ENCODE results near the gene HOOK2. TPM values are rescaled to one million over a fixed set of nuclear protein-coding genes. Genes with fewer than 3 reads are reported as not detected.

The HOOK2 gene
- total RNA-seq, 2 donors from 2014 or later = 20.2 to 21.7 TPM

DNA sequence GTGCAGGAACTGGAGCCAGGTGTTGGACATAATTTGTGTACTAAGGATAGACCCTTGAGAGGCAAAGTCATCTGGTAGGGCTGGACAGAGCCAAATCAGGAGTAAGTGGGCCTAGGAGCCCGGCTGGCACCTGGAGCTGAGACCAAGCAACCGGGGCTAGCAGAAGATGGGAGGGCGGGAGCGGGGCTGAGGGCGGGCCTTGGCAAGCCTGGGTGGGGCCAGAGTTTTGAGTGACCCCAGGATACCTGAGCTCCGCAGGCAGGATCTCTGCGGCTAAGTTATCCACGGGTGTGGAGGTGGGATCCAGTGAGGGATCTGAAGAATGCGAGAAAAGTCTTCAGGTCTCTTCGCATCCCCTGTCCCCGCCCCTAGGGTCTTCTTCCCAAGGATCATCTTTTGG lies 8.2 kb downstream of the HOOK2 start:
- DNase-seq (ENCODE audit: low spot score) = no peak
- intact Hi-C loops (cut with DNase I) = loop anchor here in 1 of 2 donors (5.0 kb wide), 2 partner anchors 35 to 80 kb away; partner anchors contain the start of genes PRDX2 and THSD8

GRCh38 chr19:12766051-12766521 lies 9.3 kb downstream of the HOOK2 start:
- intact Hi-C loops (cut with DNase I) = loop anchor here in 1 of 2 donors (5.0 kb wide), 2 partner anchors 36 to 81 kb away; partner anchors contain the start of genes PRDX2 and THSD8
- DNase-seq (ENCODE audit: low spot score) = peak; percentile 96

DNA sequence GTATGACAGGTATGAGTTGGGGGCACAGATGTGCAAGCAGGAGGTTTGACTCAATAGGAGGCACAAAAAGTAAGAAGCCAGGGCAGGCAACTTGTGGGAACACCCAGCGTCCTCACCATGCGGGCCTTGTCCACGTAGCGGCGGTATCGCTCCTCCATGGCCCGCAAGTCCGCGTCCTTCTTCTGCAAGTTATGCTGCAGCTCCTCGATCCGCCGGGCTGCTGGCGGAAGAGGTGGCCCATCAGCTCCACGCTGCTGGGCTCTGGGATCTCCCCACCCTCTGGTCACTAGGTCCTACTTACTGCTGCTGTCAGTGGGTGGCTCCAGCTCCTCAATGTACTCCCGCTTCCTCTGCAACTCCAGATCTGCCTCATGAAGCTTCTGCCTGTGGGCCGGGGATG lies 10.7 kb downstream of the HOOK2 start:
- DNase-seq (ENCODE audit: low spot score) = no peak
- intact Hi-C loops (cut with DNase I) = loop anchor here (5.0 kb wide), 3 partner anchors 33 to 83 kb away; partner anchors contain the start of genes PRDX2 (in 1 of the 2) and THSD8 (in 1 of the 2)

DNA sequence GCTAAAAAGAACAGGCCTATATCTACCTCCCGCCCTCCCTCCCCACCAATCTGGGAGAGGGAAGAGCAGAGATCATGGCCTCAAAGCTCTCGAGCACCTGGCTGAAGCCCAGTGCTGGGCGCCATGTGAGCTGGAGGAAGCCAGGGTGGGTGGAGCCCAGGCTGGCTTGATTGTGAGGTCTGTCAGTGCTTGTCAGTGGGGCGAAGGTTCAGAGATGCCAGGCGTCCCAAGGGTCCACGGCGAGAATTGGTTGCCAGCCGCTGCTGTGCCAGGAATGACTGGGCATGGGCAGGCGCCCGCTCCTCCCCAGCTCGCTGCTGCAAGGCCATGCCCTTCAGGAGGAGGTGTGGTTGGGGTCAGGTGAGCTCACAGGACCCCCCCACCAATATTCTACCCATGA lies 12.3 kb downstream of the HOOK2 start:
- no peak for DNase-seq (ENCODE audit: low spot score)
- intact Hi-C loops (cut with DNase I) = loop anchor here in 1 of 2 donors (5.0 kb wide), 2 partner anchors 34 to 84 kb away; no protein-coding TSS in a partner anchor

DNA sequence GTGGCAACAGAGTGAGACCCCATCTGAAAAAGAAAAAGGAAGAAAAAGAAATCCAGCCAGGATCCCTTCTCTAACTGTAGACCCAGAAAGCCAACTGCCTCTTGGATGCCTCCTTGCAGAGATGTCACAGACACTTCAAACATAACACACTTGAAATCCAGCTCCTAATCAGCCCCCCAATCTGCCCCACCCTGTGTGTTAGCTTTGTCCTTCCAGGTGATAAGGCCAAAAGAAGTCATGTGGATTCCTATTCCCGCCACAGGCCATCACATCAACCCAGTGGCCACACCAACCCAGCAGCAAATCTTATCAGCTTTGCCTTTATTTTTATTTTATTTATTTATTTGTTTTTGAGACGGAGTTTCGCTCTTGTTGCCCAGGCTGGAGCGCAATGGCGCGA lies 15.7 kb downstream of the HOOK2 start:
- intact Hi-C loops (cut with DNase I) = loop anchor here in 1 of 2 donors (5.0 kb wide), 2 partner anchors 38 to 88 kb away; no protein-coding TSS in a partner anchor
- DNase-seq (ENCODE audit: low spot score) = no peak

- intact Hi-C loops (cut with DNase I) = no loop called here
- peak; percentile 93 for DNase-seq (ENCODE audit: low spot score)
Measured at GRCh38 chr19:12757544-12758274, 17.6 kb downstream of the HOOK2 start.

DNA sequence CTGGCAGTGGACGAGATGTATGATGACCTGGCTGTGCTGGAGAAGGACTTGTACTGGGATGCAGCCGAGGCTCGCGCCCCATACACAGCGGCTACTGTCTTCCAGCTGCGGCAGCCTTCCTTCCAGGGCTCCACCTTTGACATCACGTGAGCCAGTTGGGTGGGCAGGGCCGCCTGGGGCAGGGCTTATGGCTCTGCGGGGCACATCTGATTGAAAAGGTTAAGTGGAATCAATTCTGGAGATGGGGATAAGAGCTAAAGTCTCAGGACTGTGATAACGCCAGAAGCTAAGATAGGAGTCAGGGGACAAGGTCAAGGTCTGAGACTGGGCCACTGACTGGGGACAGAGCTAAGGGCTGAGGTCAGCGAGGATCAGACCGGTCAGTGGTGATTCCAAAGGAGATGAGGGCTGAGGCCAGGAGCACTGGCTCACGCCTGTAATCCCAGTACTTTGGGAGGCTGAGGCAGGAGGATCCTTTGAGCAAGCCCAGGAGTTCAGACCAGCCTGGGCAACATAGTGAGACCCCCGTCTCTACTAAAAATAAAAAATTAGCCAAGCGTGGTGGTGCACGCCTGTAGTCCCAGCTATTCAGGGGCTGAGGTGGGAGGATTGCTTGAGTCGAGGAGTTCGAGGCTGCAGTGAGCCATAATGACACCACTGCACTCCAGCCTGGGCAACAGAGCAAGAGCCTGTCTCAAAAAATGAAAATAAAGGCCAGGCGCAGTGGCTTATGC lies 19.0 kb downstream of the HOOK2 start:
- DNase-seq (ENCODE audit: low spot score) = no peak
- intact Hi-C loops (cut with DNase I) = no loop called here

DNA sequence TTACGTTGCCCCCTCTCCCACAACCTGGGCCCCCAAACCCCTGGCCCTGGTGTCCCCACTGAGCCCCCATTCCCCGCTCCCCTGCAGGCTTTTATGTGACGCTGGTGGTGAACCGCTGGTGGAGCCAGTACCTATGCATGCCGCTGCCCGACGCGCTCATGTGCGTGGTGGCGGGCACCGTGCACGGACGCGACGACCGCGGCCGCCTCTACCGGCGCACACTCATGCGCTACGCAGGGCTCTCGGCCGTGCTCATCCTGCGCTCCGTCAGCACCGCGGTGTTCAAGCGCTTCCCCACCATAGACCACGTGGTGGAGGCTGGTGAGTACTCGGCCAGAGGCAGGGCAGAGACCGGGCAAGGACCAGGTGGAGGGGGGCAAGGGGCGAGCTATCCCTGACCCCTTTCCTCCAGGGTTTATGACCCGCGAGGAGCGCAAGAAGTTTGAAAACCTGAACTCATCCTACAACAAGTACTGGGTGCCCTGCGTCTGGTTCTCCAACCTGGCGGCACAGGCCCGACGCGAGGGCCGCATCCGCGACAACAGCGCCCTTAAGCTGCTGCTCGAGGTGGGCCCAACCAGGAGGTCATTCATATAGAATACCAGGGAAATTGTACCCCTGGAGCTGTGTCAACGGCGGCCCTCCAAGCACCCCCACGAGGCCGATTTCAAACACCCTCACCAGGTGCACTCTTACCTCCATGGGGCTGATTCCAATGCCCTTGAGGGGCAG lies 20.7 kb downstream of the HOOK2 start:
- intact Hi-C loops (cut with DNase I) = no loop called here
- no peak for DNase-seq (ENCODE audit: low spot score)

DNA sequence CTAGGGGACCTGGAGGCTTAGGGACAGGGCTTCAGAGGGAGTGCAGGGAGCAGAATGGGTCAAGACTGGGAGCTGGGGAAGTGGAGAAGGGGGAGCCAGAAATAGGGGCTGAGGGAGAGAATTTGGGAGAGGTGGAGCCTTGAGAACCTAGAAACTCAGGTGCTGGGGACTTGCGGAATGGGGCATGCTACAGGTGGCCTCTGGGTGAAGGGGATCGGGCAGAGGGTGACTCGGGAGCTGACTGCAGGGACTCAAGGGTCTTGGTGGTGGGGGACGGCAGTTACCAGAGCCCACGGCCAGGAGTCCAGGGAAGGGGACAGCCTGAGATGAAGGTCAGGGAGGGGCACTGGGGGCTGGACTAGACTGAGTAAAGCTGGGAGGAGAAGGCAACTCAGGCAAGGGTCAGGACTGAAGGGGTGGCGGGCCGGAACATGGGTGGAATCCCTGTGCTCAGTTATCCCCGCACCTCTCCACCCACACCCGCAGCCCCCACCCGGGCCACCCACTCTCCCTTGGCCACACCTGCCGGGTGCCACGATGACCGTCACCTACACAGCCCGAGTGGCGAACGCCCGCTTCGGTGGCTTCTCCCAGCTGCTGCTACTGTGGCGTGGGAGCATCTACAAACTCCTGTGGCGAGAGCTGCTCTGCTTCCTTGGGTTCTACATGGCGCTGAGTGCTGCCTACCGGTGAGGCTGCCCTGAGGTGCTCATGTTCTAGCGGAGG lies 23.1 kb downstream of the HOOK2 start:
- intact Hi-C loops (cut with DNase I) = no loop called here

DNA sequence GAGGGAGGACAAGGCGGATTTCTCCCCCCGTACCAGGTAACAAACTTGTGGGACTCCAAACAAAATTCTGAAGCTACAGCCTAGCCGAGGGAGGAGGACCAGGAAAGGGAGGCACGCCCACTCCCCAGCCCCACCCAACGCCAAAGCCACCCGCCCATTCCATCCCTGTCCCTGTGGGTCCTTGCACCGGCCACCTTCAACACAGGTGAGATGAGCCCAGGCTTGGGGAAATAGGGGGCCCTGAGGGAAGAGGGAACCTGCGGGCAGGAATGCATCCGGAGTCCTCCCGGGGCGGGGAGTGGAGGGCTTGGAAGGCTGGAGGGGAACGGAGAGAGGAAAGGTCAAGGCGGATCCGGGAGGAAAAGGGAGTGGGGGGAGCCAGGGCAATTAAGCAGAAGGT lies 23.7 kb downstream of the HOOK2 start, which contains the start of gene BEST2:
BEST2 (plus strand) TSS at position 157 of the 400 bp plus-strand sequence. CDS start 802 bp downstream, outside the sequence.
- intact Hi-C loops (cut with DNase I) = no loop called here
- DNase-seq (ENCODE audit: low spot score) = no peak

More for the DNA sequence above, 23.1 kb downstream of the HOOK2 start:
- no peak for DNase-seq (ENCODE audit: low spot score)

- intact Hi-C loops (cut with DNase I) = no loop called here
- no peak for DNase-seq (ENCODE audit: low spot score)
Measured at GRCh38 chr19:12750851-12751250, 24.5 kb downstream of the HOOK2 start.

GRCh38 chr19:12749938-12750521 lies 25.3 kb downstream of the HOOK2 start:
- intact Hi-C loops (cut with DNase I) = no loop called here
- DNase-seq (ENCODE audit: low spot score) = no peak

- no peak for DNase-seq (ENCODE audit: low spot score)
- intact Hi-C loops (cut with DNase I) = no loop called here
Measured at GRCh38 chr19:12748489-12748888, 26.9 kb downstream of the HOOK2 start.

DNA sequence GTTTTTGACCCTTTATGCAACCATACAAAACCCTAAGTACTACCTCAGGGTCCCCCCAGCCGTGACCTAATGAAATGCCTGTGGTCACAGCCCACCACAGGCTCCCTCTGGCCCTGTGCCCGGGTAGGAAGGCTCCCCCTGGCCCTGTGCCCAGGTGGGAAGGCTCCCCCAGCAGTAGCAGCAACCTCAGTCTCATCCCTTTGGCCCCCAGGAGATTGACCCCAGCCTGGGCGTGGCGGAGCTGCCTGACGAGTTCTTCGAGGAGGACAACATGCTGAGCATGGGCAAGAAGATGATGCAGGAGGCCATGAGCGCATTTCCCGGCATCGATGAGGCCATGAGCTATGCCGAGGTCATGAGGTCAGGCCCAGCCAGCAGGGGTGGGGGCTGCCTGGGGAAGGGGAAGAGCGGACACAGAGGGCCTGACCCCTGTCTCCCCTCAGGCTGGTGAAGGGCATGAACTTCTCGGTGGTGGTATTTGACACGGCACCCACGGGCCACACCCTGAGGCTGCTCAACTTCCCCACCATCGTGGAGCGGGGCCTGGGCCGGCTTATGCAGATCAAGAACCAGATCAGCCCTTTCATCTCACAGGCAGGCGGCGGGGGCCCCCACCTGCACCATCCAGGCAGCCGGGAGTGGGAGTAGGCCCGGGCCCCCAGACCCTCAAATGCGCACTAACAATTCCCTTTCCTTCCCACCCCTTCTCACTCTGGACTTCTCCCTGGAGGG lies 30.0 kb downstream of the HOOK2 start:
- DNase-seq (ENCODE audit: low spot score) = no peak
- intact Hi-C loops (cut with DNase I) = no loop called here

- intact Hi-C loops (cut with DNase I) = no loop called here
- no peak for DNase-seq (ENCODE audit: low spot score)
Measured at GRCh38 chr19:12737835-12738351, 37.5 kb downstream of the HOOK2 start.

GRCh38 chr19:12736995-12737834 lies 38.1 kb downstream of the HOOK2 start, which contains the start of gene GET3:
Gene GET3 (plus strand): TSS chr19:12737497. CDS start chr19:12737506, 9 bp downstream.
- intact Hi-C loops (cut with DNase I) = no loop called here
- DNase-seq (ENCODE audit: low spot score) = peak; percentile 93

All from posterior vena cava (tissue), 2 donors.